Panc1 (cell line): ENCODE data around the gene MAGI1.

Experiments used
- POLR2AphosphoS5 ChIP-seq: IDR thresholded peaks from 2 replicates; pipeline ENCODE4 v1.6.1; 2012; ENCODE audit warnings: mild to moderate bottlenecking, low read depth, low read length, moderate library complexity
- REST ChIP-seq, 2 experiments: IDR thresholded peaks; 2 replicates each; pipeline ENCODE4 v1.6.1; 2011 to 2012; ENCODE audit warnings: low read depth in 2 of 2, control low read depth in 1 of 2, low read length in 1 of 2, mild to moderate bottlenecking in 1 of 2, moderate library complexity in 1 of 2; ENCODE audit not compliant: insufficient read depth in 1 of 2
- SIN3A ChIP-seq: IDR thresholded peaks from 2 replicates; pipeline ENCODE4 v1.6.1; 2012; ENCODE audit warnings: low read depth, mild to moderate bottlenecking, low read length, moderate library complexity, borderline replicate concordance; ENCODE audit not compliant: insufficient read depth
- TCF7L2 ChIP-seq: IDR thresholded peaks from 2 replicates; pipeline ENCODE4 v1.6.1; 2011; ENCODE audit warnings: mild to moderate bottlenecking, low read depth, low read length, inconsistent platforms
- TF ChIP-seq, protein P1 (sequence below): fragments of 450-650 bp; IDR thresholded peaks from 2 replicates; pipeline ENCODE4 v1.5.1; 2017; ENCODE audit warnings: mild to moderate bottlenecking

- TF ChIP-seq, protein P1, sequence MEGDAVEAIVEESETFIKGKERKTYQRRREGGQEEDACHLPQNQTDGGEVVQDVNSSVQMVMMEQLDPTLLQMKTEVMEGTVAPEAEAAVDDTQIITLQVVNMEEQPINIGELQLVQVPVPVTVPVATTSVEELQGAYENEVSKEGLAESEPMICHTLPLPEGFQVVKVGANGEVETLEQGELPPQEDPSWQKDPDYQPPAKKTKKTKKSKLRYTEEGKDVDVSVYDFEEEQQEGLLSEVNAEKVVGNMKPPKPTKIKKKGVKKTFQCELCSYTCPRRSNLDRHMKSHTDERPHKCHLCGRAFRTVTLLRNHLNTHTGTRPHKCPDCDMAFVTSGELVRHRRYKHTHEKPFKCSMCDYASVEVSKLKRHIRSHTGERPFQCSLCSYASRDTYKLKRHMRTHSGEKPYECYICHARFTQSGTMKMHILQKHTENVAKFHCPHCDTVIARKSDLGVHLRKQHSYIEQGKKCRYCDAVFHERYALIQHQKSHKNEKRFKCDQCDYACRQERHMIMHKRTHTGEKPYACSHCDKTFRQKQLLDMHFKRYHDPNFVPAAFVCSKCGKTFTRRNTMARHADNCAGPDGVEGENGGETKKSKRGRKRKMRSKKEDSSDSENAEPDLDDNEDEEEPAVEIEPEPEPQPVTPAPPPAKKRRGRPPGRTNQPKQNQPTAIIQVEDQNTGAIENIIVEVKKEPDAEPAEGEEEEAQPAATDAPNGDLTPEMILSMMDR, result no peak
- TF ChIP-seq POLR2AphosphoS5 (no peak), SIN3A (no peak), REST (IDR thresholded peaks at IDR 0.05; ENCODE audit: insufficient read depth in 1 of 2, low read depth in 2 of 2, low read length in 1 of 2) (no peak), TCF7L2 (no peak)
Measured at GRCh38 chr3:65968996-65969395, 69.7 kb downstream of the MAGI1 start.
